ENCODE data around the gene MORF4L1.

The MORF4L1 gene

DNA sequence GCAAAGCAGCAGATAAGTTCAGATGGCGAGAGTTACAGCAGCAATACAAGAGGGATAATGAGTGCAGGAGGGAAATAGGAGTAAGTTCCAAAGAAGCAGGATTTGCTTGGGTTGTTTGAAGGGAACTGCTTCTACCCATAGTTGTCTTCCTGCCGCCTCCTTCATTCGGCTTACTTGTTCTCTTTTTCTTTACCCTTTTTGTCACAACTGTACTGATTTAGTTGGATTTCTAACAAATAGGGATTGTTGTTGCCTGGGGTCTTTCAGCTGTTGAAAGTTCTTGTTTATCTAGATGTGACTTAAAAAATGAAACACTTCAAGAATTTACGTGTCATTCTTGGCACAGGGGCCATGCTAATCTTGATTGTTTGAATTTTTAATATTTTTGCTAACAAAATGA lies 25.9 kb downstream of the MORF4L1 start:
- in situ Hi-C loops (cut with MboI; ENCODE audit: low sequenced_read_pairs): no loop called here

DNA sequence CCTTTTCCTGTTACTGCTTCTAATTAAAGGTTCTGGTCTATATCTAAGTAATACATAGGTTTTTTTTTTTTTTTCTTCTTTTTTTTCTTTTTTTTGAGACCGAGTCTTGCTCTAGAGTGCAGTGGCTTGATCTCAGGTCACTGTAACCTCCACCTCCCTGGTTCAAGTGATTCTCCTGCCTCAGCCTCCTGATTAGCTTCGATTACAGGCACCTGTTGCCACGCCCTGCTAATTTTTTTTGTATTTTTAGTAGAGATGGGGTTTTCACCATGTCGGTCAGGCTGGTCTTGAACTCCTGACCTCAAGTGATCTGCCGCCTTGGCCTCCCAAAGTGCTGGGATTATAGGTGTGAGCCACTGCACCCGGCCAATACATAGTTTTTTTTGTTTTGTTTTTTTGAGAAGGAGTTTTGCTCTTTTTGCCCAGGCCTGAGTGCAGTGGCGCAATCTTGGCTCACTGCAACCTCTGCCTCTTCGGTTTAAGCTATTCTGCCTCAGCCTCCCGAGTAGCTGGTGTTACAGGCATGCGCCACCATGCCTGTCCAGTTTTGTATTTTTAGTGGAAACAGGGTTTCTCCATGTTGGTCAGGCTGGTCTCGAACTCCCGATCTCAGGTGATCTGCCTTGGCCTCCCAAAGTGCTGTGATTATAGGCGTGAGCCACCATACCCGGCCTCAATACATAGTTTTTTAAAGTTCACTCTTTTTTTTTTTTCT lies 28.3 kb downstream of the MORF4L1 start:
- in situ Hi-C loops (cut with MboI; ENCODE audit: low sequenced_read_pairs): loop anchor here (25.0 kb wide), 1 partner anchor 111 kb away; no protein-coding TSS in a partner anchor

DNA sequence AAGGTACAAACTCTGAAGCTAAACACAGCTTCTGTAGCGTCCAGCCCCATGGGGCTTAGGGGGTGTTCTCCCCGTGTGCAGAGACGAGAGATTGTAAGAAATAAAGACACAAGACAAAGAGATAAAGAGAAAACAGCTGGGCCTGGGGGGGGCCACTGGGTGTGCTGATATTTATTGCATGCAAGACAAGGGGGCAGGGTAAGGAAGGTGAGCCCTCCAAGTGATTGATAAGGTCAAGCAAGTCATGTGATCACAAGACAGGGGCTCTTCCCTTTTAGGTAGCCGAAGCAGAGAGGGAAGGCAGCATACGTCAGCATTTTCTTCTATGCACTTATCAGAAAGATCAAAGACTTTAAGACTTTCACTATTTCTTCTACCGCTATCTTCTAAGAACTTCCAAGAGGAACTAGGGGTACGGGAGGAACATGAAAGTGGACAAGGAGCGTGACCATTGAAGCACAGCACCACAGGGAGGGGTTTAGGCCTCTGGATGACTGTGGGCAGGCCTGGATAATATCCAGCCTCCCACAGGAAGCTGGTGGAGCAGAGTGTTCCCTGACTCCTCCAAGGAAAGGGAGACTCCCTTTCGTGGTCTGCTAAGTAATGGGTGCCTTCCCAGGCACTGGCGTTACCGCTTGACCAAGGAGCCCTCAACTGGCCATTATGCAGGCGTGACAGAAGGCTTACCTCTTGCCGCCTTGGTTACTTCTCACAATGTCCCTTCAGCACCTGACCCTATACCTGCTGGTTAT lies 29.8 kb downstream of the MORF4L1 start:
- in situ Hi-C loops (cut with MboI; ENCODE audit: low sequenced_read_pairs): loop anchor here (25.0 kb wide), 1 partner anchor 110 kb away; no protein-coding TSS in a partner anchor

DNA sequence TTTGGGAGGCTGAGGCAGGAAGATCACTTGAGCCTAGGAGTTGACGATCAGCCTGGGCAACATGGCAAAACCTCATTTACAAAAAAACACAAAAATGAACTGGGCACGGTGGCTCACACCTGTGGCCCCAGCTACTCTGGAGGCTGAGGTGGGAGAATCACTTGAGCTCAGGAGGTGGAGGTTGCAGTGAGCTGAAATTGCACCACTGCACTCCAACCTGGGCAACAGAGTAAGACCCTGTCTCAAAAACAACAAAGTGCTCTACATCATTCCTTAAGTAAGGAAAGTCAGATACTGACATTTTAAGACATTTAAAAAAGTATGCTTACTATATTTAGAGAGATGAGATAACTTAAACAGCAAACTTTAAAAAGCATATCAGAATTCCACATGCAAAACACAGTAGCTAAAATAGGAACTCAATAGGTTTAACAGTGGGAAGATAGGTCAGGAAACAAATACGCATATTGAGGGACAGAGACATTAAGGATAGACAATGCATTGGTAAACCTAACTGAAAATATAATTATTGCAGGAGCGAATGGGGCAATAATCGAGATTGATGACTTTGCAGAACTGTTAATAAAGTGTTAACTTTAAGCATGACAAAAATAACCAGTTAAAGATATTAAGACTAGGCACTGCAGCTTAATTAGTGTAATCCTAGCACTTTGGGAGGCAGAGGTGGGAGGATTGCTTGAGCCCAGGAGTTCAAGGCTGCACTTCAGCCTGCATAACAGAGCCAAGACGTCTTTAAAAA lies 32.1 kb downstream of the MORF4L1 start:
- in situ Hi-C loops (cut with MboI; ENCODE audit: low sequenced_read_pairs): loop anchor here (25.0 kb wide), 1 partner anchor 108 kb away; no protein-coding TSS in a partner anchor

GRCh38 chr15:78906316-78906620 lies 33.6 kb downstream of the MORF4L1 start:
- in situ Hi-C loops (cut with MboI; ENCODE audit: low sequenced_read_pairs): loop anchor here (25.0 kb wide), 1 partner anchor 106 kb away; no protein-coding TSS in a partner anchor

DNA sequence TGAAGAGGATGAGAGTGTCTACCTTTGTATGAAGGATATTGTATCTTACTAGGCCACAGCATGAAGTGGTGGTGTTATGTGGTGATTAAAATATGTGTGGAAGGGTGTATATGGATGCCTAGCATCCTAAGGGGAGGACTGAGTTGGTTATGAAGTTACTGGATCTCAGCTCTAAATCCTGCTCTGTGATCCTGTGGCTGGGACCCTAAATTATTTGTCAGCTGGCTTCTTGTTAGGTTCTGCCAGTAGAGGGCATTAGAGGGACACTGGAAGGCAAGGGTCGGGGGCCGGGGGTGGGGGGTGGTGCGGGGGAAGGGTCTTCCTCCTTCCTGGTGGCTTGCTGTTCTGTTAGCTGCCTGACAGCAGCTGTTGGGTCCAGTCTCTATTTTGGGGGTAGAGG lies 34.9 kb downstream of the MORF4L1 start:
- in situ Hi-C loops (cut with MboI; ENCODE audit: low sequenced_read_pairs): loop anchor here (25.0 kb wide), 1 partner anchor 105 kb away; no protein-coding TSS in a partner anchor

DNA sequence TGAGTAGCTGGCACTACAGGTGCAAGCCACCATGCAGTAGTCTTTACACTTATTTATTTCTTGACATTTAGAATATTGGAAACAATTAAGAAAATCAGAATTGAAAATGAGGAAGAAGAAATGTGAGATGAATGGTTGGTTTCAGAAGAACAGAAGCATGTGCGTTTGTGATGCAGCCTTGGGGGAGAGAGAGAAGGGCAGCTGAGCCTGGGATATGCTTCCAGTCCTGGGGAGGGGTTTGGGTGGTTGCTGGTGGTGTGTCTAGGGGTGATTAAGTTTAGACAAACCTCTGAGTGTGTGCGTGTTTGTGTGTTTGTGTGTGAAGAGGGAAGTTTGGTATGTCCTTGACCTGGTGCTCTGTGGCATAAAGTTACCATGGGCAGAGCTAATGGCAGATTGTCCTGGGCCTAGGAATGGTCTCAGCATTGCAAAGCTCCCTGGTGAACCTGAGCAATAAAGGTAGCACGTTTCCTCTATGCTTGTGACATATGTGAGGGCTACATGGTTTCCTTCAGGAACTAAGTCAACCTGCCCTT lies 36.5 kb downstream of the MORF4L1 start:
- in situ Hi-C loops (cut with MboI; ENCODE audit: low sequenced_read_pairs): loop anchor here (25.0 kb wide), 1 partner anchor 103 kb away; no protein-coding TSS in a partner anchor

- in situ Hi-C loops (cut with MboI; ENCODE audit: low sequenced_read_pairs): loop anchor here (10.0 to 25.0 kb wide), 2 partner anchors 102 to 275 kb away; no protein-coding TSS in a partner anchor
Observed at GRCh38 chr15:78909791-78910228, 37.1 kb downstream of the MORF4L1 start.

DNA sequence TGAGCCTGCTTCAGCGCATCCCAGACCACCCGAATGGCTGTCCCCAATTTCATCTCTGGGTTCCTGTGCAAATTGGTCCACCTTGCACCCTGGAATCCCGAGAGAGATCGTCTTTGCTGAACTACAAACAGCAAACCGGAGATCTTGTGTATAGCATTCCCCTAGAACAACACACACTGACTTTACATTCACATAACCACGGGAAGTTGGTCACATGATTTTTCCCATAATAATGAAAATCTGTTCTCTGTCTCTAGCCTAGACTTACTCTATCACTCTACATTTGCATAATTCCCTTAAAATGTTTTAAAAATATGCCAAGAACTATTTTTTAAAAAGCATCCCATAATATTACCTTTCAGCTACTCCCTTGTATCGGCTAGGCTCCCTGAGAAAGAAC lies 37.6 kb downstream of the MORF4L1 start:
- in situ Hi-C loops (cut with MboI; ENCODE audit: low sequenced_read_pairs): loop anchor here (10.0 to 25.0 kb wide), 2 partner anchors 102 to 275 kb away; no protein-coding TSS in a partner anchor

DNA sequence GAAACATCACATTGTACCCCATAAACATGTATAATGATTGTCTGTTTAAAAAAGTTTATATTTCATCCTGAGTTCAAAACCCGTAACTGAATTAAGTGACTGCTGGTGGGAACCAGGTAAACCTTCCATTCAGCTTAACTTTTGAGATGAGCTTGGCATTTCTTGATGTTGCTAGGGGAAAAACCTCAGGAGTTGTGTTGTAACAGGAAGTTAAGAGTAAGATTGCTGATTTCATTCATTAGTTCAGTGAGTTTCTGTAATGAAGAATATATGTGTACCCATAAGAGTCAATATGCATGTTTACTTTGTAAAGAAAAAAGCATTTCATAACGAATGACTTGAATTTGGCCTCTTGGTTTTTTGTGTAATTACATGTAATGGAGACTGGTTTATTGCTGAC lies 39.6 kb downstream of the MORF4L1 start:
- in situ Hi-C loops (cut with MboI; ENCODE audit: low sequenced_read_pairs): loop anchor here (10.0 to 25.0 kb wide), 2 partner anchors 100 to 272 kb away; no protein-coding TSS in a partner anchor

DNA sequence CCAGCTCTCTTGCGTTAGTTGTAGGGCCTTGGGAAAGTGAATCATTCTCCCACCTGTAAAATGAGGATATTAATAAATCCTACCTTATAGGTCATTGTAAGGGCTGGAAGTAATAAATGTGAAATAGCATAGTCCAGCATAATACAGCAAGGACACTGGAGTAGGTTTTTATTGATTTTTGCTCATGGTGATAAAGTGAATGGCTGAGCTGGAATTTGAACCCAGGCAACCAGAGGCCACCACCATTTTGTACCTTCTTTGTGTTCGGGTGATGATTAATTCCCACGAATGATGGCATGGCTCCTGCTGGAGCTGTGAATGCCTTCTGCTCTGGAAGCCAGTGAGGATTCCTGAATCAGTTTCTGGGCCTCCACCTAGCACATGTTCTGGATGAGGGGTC lies 40.3 kb downstream of the MORF4L1 start:
- in situ Hi-C loops (cut with MboI; ENCODE audit: low sequenced_read_pairs): loop anchor here (10.0 to 25.0 kb wide), 2 partner anchors 99 to 272 kb away; no protein-coding TSS in a partner anchor

- in situ Hi-C loops (cut with MboI; ENCODE audit: low sequenced_read_pairs): loop anchor here (10.0 to 25.0 kb wide), 2 partner anchors 98 to 271 kb away; no protein-coding TSS in a partner anchor
Observed at GRCh38 chr15:78914027-78914764, 41.5 kb downstream of the MORF4L1 start.

- in situ Hi-C loops (cut with MboI; ENCODE audit: low sequenced_read_pairs): loop anchor here (10.0 to 25.0 kb wide), 2 partner anchors 97 to 269 kb away; no protein-coding TSS in a partner anchor
Observed at GRCh38 chr15:78915341-78916087, 42.8 kb downstream of the MORF4L1 start.

GRCh38 chr15:78916088-78916487 lies 43.4 kb downstream of the MORF4L1 start:
- in situ Hi-C loops (cut with MboI; ENCODE audit: low sequenced_read_pairs): loop anchor here (10.0 to 25.0 kb wide), 2 partner anchors 96 to 269 kb away; no protein-coding TSS in a partner anchor

GRCh38 chr15:78917888-78918287 lies 45.2 kb downstream of the MORF4L1 start:
- in situ Hi-C loops (cut with MboI; ENCODE audit: low sequenced_read_pairs): loop anchor here (10.0 to 25.0 kb wide), 2 partner anchors 94 to 267 kb away; no protein-coding TSS in a partner anchor

GRCh38 chr15:78921517-78921916 lies 48.8 kb downstream of the MORF4L1 start:
- in situ Hi-C loops (cut with MboI; ENCODE audit: low sequenced_read_pairs): loop anchor here (25.0 kb wide), 1 partner anchor 91 kb away; no protein-coding TSS in a partner anchor

- in situ Hi-C loops (cut with MboI; ENCODE audit: low sequenced_read_pairs): loop anchor here (25.0 kb wide), 1 partner anchor 90 kb away; no protein-coding TSS in a partner anchor
Observed at GRCh38 chr15:78921940-78922339, 49.2 kb downstream of the MORF4L1 start.

DNA sequence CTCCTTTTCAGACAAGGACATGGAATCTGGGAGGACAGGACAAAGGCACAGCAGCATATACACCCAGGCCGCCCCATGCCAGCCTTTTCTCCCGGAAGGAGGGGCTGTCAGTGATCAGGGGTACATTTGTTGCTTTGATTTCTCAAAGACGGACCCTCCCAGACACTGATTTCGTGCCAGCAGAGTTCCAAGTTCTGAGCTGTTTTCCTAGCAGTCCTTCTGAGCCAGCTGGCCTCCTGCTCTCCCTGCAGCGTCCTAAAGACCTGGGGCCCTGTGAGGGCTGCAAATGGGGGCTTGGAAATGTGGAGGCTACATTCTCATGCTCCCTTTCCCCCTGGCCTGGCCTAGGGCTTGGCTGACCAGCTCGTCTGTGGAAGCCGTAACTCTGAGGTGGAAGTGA lies 49.8 kb downstream of the MORF4L1 start:
- in situ Hi-C loops (cut with MboI; ENCODE audit: low sequenced_read_pairs): loop anchor here (25.0 kb wide), 1 partner anchor 90 kb away; no protein-coding TSS in a partner anchor

DNA sequence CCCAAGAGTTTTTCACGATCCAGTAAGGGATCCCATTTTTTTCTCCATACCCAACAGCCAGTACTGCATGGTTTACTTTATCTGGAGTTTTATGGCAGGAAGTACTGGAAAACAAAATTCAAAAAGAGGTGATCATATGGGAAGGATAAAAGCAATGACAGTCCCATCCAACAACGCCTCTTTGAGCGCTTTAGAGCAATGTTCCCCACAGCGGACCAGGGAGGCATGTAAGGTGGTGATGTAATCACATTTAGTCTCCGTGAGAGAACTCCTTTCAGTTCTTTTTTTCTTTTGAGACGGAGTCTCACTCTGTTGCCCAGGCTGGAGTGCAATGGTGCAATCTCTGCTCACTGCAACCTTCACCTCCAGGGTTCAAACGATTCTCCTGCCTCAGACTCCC lies 50.3 kb downstream of the MORF4L1 start:
- in situ Hi-C loops (cut with MboI; ENCODE audit: low sequenced_read_pairs): loop anchor here (25.0 kb wide), 1 partner anchor 89 kb away; no protein-coding TSS in a partner anchor

Data from HL-60/S4 treated with retinoic acid at 250 ng/mL for 4 days and 3 days (cell line).